GM13977 (cell line): ENCODE measurements around the gene ZNF334.

Experiments used
- DNase-seq: peaks from one replicate; pipeline ENCODE4 v3.0.0; 2012; ENCODE audit warnings: low spot score
- in situ Hi-C: fragments of 300-500 bp; cut with MboI; formaldehyde crosslinking; loops from one replicate; pipeline ENCODE4 v1.12.0; 2022; ENCODE audit warnings: low sequenced_read_pairs, low pct_unique_long_range_greater_than_20kb, mixed read lengths, inconsistent platforms; ENCODE audit not compliant: unreplicated experiment
- TF ChIP-seq, protein P1 (sequence below): IDR thresholded peaks from 2 replicates; pipeline ENCODE4 v1.5.1; 2012; ENCODE audit warnings: mild to moderate bottlenecking, control low read depth; ENCODE audit not compliant: insufficient read depth; ENCODE audit errors: extremely low read depth, missing control alignments

ZNF334 gene

DNA sequence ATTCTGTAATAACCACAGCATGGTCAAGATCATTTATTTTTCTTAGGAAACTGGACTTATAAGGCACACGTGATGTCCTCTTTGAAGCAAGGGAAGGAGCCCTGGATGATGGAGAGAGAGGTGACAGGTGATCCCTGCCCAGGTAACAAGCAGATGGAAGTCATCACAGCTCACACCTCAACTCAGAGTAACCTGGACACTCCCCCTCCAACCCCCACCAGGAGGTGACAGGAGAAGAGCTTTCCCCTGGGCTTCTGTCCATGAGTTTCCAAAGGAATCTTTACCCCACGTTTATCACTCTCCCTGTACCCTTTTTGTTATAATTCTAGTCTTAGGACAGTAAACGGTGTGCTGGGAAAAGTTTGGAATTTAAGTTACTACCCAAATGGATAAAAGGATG is 28.4 kb downstream of the ZNF334 start:
- in situ Hi-C loops = no loop called here
- TF ChIP-seq, protein P1, sequence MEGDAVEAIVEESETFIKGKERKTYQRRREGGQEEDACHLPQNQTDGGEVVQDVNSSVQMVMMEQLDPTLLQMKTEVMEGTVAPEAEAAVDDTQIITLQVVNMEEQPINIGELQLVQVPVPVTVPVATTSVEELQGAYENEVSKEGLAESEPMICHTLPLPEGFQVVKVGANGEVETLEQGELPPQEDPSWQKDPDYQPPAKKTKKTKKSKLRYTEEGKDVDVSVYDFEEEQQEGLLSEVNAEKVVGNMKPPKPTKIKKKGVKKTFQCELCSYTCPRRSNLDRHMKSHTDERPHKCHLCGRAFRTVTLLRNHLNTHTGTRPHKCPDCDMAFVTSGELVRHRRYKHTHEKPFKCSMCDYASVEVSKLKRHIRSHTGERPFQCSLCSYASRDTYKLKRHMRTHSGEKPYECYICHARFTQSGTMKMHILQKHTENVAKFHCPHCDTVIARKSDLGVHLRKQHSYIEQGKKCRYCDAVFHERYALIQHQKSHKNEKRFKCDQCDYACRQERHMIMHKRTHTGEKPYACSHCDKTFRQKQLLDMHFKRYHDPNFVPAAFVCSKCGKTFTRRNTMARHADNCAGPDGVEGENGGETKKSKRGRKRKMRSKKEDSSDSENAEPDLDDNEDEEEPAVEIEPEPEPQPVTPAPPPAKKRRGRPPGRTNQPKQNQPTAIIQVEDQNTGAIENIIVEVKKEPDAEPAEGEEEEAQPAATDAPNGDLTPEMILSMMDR = no peak
- no peak for DNase-seq

DNA sequence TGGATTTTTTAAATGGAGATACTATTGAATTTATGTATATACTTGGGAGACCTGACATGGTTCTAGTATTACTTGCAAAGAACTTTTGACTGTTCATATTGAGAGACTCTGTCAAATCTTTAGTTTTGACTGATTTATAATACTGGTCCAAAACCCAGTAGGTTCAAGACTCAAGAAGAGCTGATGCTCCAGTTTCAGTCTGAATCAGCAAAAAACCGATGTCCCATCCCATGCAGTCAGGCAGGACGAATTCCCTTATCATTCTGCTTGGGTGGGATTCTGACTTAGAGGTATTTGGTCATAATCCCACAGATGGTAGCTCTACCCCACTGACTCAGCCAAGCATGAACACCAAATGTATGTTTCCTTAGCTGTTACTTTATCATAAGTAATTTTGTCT is 29.5 kb downstream of the ZNF334 start:
- in situ Hi-C loops = no loop called here
- TF ChIP-seq, protein P1 = no peak
- no peak for DNase-seq

DNA sequence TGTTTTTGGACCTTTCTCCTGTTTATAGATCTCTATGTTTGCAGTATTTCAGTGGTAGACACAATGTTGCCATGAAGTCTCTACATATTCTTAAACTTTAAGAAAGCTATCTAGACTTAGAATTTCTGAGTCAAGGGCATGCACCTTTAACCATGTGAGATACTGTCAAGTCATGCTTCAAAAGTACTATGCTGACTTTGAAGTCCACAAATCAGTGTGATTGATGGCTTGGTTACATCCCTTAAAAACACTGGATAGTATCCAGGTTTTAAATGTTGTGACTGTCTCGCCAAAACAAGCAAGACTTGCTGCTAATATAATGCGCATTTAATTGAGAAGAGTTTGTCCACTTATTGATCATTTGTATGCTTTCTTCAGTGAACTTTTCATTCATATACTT is 30.5 kb downstream of the ZNF334 start:
- TF ChIP-seq, protein P1 = no peak
- in situ Hi-C loops = no loop called here
- DNase-seq = no peak

DNA sequence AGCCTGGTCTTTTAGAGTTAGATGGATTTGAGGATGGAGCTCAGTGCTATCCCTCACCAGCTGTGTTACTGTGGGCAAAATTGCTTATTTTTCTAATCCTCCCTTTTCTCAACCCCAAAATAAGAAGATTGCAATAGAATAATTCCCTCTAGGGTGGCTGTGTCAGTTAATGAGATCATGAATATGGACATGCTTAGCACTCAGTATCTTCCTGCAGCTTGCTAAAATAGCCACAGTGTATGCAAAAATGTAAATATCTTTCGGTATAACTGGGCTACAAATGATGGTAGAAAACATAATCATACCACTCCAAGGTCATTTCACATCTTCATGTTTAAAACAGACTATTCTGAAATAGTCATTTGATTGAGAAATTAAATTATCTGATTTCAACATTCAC is 35.7 kb downstream of the ZNF334 start:
- TF ChIP-seq, protein P1 = no peak
- DNase-seq = no peak
- in situ Hi-C loops = no loop called here

DNA sequence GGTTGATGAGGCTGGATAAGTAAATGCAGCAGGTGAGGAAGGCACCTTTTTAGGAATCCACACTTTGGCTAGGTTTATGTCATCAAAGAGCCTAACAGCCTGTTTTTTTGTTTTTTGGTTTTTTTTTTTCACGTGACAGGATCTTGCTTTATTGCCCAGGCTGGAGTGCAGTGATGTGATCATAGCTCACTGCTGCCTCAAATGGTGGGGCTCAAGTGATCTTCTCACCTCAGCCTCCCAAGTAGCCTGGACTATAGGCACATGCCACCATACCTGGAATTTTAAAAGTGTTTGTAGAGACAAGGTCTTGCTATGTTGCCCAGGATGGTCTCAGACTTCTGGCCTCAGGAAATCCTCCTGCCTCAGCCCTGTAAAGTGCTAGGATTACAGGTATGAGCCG is 36.1 kb downstream of the ZNF334 start:
- DNase-seq = no peak
- TF ChIP-seq, protein P1 = no peak
- in situ Hi-C loops = no loop called here

DNA sequence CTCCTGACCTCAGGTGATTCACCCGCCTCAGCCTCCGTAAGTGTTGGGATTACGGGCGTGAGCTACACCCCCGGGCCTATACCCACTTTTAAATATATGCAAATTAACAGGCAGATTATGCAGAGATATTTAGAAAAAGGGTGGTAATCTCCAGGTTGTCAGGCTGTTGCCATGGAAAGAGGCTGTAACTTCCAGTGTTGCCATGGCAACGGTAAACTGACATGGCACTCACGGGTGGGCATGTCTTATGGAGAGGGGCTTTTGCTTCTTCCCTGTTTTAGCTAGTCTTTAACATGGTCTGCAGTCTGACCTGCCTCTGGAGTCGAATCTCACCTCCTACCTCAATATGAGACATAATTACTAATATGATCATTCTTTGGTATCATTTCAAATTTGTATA is 44.9 kb downstream of the ZNF334 start:
- TF ChIP-seq, protein P1 = no peak
- in situ Hi-C loops = no loop called here
- DNase-seq = no peak

DNA sequence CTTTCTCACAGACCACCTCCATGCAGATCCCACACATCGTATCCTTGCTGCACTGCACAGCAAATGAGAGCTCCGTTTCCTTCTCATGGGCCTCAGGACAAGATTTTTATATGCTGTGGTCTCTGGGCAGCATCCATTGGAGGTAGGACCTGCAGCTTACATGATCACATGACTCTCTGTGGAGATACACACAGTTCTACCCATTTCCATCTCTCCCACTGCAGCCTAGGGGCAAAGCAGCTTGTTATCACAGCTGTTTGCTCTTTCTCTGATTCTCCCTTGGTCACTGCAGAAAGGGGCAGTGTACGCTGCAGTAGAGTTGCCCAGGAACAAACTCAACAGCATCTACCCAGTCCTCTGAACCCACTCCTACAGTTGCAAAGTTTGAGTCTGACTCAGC is 48.9 kb downstream of the ZNF334 start:
- TF ChIP-seq, protein P1 = no peak
- DNase-seq = no peak
- in situ Hi-C loops = no loop called here
